Stimulated activated CD4-positive, alpha-beta T cell treated with anti-CD3 and anti-CD28 coated beads, Interleukin-15, amount 100 ng/mL, for 1 hour (primary cell): ENCODE results near the gene PCDHGA5.
"Not testable (repeated sequence)": the region's sequence is repeated elsewhere in the genome, so short reads cannot be mapped to it uniquely, and the experiment has no call there.

Experiments used
- DNase-seq, 2 donors: peaks; one replicate each; pipeline ENCODE4 v3.0.0-alpha.2; 2020; ENCODE audit warnings: low read depth in 1 of 2, low spot score in 1 of 2

The PCDHGA5 gene

DNA sequence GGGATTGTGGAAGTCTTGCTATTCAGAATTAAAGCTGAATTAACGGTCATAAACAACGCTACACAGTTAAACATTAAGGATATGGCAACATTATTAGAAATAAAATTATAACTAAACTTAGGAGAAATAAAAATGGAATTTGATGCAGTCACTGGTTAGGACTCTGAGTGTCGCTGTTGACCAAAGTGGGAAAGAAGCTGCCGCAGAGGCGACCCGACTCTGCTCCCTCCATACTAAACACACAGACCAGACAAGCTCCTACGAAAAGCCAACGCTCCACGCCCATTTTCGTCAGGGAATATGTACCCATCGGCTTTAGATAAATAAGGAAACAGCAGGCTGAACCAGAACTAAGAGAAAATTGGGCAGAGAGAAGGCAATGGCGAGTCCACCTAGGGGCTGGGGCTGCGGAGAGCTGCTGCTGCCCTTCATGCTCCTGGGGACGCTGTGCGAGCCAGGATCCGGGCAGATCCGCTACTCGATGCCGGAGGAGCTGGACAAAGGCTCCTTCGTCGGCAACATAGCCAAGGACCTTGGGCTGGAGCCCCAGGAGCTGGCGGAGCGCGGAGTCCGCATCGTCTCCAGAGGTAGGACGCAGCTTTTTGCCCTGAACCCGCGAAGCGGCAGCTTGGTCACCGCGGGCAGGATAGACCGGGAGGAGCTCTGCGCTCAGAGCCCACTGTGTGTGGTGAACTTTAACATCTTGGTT is at the start of gene PCDHGA5:
PCDHGA5 (plus strand) TSS at position 211 of the 709 bp plus-strand sequence; CDS start at position 380, 169 bp downstream.
- no peak for DNase-seq

DNA sequence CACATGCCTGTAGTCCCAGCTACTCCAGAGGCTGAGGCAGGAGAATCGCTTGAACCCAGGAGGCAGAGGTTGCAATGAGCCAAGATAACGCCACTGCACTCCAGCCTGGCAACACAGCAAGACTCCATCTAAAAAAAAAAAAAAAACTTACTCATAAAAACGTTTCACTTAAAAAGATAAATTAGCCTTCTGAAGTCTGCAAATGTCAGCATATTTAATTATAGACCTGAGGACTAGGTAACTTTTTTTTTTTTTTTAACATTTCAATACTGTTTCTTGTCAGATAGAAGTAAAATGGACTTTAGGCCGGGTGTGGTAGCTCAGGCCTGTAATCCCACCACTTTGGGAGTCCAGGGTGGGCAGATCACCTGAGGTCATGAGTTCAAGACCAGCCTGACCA is 47.0 kb upstream of the PCDHGA5 start:
- not testable (repeated sequence) for DNase-seq

DNA sequence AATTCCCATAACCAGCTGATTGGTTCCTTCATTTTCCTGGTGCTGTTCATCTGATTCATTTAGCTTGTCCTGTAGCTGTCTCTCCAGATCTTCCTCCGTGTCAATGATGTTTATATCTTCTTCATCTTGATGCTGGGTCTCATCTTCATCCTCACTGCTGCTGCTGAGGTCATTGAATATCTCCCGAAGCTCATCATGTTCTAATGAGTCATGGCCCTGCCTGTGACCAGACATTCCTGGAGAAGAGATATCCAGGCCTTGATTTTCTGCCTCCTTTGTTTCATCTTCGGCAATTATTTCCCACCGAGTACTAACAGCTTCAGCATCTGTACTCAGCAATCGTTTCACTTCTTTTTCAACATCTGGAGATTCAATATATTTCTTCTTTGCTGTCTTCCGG is 44.8 kb upstream of the PCDHGA5 start:
- no peak for DNase-seq

DNA sequence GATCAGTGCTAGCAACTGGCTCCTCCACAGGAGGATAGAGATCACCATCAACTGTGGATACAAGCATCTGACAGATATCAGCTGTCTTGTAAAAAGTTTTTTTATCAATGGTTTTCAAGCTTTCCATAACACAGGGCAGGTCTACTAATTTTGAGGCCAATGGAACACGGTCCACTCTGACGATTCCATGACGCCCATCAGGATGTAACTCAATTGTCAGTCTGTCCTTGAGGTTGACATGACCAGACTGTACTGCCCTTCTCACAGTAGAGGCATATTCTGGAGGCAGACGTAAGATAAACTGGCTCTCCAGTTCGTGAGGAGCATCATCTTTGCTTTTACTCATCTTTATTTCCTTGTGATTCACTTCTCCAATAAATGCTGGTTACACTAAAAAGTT is 44.3 kb upstream of the PCDHGA5 start:
- no peak for DNase-seq

DNA sequence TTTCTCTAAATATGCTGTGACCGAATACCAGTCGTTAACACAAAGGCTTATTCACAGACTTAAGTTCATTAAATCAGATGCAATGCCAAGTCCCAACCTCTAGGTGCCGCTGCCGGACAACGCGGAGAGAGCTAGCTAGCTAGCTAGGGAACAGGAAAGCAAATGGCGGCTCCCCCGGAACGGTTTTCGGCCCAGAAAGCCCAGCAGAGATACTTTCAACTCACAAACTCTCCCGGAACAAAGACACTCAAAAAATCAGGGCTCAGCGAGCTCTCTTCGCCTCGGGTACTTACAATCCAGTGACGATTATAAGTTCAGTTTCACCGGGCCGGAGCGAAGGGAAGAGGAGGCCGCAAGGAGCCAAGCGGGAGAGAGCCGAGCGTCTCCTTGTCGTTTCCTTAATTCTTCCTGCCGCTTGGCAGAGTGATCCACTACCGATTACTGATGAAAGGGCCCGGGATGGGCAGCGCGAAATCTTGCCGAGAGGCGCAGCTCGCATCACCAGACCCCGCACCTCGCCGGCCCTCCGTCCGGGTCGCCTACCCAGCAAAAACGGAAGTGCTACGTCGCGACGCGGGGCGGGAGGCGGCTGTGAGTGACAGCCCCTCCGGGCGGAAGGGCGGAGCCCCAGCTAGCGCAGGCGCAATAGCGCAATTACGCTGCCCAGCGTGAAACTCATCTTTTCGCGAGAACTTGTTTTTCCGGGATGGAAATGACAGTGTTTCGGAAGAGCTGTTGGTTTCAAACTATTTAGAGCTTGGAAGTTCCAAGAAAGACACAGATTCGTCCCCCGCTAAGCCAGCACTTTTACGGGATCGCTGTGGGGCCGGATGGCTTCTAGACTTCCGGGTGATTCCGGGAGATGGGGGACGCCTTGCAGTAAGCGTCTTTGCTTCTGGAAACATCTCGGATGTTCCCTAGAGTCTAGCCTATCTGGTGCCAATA is 43.5 kb upstream of the PCDHGA5 start, which contains the start of gene TAF7:
TAF7 (minus strand) TSS at position 560 of the 945 bp plus-strand sequence. CDS start 740 bp downstream, outside the sequence.
- peak; percentile 82 to 87 for DNase-seq

DNA sequence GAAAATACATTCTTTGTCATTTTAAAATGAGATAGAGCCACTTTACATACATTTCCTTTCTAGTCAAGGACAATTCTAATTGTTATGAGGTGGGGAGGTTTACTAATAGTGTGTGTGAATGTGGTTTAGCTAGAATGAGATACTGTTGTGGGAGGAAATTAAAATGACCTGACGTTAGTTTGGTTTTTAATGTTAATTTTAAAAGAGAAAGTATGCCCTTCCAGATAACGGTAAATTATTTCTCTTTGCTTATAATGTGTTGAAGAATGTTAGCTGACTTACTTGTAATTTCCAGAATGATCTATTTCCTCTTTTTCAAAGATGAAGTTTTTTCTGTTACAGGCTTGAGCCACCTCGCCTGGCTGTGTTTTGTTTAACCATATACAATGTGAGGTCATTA is 41.7 kb upstream of the PCDHGA5 start:
- no peak for DNase-seq

DNA sequence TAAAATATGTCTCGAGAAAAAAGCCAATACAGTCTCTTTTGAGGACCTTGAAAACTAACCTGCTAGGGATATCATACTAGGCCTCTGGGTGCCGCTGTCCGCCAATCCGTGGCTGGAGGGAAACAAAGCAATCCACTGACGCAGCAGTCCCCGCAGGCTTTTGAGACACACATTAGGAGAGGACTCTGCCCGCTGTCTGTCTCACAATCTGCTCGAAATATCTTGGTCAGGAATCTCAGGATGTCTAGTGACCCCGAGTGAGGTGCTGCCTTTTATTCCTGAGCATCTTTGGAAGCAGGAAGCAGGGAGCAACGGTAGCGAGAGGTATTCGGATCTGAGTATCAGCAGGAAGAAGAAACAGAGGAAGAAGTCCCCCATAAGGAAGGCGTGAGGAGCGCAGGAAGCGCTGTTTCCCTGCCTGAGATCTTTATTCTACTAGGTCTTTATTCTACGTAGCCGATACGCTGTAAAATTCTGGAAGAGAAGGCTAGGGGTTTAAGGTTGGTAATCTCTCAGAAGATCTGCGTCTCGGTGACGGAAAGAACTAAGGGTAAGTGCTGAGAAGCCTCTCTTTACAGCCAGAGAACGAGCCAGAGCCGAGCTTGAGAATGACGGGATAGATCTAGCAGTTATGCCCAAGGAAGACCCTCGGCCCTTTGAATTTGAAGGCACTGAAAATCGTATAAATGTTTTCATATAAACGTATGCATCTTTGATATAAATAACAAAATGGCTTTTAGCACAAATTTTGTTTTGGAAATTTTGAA is 37.7 kb upstream of the PCDHGA5 start:
- peak; percentile 35 to 49 for DNase-seq

DNA sequence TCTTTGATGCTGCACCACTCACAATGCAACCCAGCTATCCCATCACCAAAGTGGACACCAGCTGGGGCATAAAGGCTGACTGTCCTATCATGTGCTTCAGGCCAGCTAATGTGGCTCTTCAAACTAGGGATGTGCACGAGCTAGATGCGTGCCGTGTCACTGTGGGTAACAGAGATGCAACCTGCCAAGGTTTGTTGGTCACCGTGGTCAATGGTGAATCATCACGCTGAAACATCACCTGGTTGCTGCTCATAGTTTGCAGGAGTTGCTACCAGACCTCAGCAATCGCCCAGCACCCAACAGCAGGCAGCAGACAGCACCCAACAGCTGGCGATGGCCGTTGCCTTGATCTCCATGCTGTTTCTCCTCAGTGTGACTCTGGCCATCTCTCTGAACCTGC is 35.7 kb upstream of the PCDHGA5 start:
- no peak for DNase-seq

DNA sequence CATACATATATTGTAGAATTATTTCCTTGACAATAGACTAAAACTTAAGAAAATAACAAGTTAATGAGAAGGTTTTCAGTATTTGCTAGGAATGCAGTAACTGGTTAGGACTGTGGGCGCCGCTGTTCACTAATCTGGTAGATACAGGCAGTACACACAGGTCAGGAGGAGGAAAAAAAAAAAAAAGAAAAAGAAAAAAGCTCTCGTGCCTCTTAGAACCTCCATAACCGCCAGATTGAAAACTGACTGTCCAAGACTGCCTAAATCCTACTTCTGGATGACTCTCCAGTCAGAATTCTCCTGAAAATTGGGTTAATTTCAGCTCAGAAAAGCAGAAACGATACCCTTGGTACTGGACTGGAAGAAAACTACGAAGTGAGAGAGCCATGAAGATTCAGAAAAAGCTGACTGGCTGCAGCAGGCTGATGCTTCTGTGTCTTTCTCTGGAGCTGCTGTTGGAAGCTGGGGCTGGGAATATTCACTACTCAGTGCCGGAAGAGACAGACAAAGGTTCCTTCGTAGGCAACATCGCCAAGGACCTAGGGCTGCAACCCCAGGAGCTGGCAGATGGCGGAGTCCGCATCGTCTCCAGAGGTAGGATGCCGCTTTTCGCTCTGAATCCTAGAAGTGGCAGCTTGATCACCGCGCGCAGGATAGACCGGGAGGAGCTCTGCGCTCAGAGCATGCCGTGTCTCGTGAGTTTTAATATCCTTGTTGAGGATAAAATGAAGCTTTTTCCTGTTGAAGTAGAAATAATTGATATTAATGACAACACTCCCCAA is 33.5 kb upstream of the PCDHGA5 start, which contains the start of gene PCDHGA1:
PCDHGA1 (plus strand) TSS at position 216 of the 782 bp plus-strand sequence.
- DNase-seq, result no peak

DNA sequence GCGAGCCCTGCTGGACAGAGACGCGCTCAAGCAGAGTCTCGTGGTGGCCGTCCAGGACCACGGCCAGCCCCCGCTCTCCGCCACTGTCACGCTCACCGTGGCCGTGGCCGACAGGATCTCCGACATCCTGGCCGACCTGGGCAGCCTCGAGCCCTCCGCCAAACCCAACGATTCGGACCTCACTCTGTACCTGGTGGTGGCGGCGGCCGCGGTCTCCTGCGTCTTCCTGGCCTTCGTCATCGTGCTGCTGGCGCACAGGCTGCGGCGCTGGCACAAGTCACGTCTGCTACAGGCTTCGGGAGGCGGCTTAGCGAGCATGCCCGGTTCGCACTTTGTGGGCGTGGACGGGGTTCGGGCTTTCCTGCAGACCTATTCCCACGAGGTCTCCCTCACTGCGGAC is 31.4 kb upstream of the PCDHGA5 start:
- DNase-seq, result not testable (repeated sequence)

DNA sequence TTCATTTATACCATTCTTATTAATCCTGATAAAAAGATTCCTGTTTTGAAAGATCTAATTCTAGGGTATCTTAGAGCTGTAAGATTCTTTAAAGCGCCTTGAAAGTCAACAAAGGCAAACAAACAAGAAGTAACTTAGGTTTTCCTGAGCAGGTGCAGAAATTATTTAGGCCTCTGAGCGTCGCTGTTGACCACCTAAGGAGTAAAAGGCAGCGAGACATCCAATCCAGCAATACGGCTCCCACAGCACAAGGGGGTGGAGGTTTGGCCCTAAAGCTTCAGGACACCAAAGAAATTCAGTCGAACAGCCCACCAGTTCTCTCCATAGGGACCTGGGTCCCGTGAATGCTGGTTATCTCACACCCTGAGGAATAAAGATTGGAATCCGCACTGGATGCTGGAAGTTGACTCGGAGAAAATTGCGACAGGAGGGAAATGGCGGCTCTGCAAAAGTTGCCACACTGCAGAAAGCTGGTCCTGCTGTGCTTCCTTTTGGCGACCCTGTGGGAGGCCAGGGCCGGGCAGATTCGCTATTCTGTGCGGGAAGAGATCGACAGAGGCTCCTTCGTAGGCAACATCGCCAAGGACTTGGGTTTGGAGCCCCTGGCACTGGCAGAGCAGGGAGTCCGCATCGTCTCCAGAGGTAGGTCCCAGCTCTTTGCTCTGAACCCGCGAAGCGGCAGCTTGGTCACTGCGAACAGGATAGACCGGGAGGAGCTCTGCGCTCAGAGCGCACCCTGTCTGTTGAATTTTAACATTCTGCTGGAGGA is 25.2 kb upstream of the PCDHGA5 start, which contains the start of gene PCDHGA2:
PCDHGA2 (plus strand) TSS at position 223 of the 769 bp plus-strand sequence.
- no peak for DNase-seq

DNA sequence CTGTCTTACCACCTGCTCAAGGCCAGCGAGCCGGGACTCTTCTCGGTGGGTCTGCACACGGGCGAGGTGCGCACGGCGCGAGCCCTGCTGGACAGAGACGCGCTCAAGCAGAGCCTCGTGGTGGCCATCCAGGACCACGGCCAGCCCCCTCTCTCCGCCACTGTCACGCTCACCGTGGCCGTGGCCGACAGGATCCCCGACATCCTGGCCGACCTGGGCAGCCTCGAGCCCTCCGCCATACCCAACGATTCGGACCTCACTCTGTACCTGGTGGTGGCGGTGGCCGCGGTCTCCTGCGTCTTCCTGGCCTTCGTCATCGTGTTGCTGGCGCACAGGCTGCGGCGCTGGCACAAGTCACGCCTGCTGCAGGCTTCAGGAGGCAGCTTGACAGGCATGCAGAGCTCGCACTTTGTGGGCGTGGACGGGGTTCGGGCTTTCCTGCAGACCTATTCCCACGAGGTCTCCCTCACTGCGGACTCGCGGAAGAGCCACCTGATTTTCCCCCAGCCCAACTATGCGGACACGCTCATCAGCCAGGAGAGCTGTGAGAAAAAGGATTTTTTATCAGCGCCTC is 23.1 kb upstream of the PCDHGA5 start:
- DNase-seq, result not testable (repeated sequence)

DNA sequence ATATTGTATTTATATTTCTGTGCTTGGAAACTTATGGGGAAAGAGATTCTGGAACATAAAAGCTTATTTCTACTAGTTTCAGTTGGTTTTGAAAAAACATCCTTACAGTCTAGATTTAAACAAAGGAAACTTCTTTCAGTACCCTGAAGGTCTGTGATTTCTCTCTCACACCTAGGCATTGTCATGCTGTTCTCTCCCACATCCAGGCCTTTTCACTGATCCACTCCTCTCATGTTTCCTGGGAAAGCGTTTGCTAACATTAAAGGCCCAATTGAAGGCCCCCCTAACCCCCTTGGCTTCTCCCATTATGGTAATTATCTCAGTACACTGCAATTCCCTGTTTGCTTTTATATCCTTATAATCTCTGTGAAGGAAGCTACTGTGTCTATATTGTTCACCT is 21.2 kb upstream of the PCDHGA5 start:
- no peak for DNase-seq

DNA sequence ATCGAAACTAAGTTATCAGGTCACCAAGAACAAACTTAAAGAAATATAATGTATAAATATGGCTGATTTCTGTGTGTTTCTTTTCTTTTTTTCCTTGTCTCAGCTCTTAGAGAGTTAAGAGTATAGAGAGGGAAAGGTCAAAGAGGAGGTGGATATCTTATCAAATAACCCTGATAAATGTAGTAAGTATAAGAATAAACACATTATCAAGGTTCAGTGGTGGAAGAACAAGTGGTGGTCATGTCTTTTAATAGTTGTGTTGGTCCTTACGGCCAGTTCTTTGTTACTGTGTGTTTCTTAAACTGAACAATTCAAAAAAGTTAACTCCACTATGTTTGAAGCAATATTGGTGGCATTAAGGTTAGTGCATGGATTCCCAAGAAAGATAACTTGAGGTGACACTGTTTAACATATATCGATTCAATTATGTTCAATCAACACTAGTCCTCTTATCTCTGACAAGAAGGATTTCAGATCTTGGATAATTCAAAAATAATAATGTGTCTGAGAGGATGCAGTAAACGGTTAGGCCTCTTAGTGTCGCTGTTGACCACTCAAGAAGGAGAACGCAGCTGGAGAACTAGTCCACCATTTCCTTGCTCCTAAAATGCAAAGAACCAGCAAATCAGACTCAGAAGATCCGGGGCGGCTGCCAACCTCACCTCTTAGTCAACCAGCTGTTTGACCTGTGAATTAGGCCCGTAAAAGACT is 20.6 kb upstream of the PCDHGA5 start, which contains the start of gene PCDHGA3:
PCDHGA3 (plus strand) TSS at position 588 of the 711 bp plus-strand sequence. CDS start 205 bp downstream, outside the sequence.
- no peak for DNase-seq

DNA sequence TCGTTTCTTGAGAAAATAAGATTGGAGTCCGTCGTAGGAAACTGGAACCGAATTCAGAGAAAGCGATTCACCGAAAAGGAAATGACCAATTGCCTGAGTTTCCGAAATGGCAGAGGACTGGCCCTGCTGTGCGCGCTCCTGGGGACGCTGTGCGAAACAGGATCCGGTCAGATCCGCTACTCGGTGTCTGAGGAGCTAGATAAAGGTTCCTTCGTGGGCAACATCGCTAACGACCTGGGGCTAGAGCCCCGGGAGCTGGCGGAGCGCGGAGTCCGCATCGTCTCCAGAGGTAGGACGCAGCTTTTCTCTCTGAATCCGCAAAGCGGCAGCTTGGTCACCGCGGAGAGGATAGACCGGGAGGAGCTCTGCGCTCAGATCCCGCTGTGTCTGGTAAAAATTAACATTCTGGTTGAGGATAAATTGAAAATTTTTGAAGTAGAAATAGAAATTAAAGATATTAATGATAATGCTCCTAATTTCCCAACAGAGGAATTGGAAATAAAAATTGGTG is 20.0 kb upstream of the PCDHGA5 start:
- no peak for DNase-seq

DNA sequence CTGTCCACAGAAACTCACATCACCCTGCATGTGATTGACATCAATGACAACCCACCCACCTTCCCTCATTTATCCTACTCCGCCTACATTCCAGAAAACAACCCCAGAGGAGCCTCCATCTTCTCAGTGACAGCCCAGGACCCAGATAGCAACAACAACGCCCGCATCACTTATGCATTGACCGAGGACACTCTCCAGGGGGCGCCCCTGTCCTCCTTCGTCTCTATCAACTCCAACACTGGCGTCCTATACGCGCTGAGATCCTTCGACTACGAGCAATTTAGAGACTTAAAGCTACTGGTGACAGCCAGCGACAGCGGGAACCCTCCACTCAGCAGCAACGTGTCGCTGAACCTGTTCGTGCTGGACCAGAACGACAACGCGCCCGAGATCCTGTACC is 18.6 kb upstream of the PCDHGA5 start:
- no peak for DNase-seq

DNA sequence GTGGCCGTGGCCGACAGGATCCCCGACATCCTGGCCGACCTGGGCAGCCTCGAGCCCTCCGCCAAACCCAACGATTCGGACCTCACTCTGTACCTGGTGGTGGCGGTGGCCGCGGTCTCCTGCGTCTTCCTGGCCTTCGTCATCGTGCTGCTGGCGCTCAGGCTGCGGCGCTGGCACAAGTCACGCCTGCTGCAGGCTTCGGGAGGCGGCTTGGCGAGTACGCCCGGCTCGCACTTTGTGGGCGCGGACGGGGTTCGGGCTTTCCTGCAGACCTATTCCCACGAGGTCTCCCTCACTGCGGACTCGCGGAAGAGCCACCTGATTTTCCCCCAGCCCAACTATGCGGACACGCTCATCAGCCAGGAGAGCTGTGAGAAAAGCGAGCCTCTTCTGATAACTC is 17.9 kb upstream of the PCDHGA5 start:
- DNase-seq, result not testable (repeated sequence)
